D721Med (cell line): ENCODE measurements around the gene NKX6-2.

Experiments used
- DNase-seq: peaks from one replicate; pipeline ENCODE4 v3.0.0; 2011; ENCODE audit warnings: low spot score; ENCODE audit not compliant: insufficient read length
- FAIRE-seq: peaks from 2 replicates; lab custom pipeline; 2011; peaks lifted over from hg19 to GRCh38; lab: Jason Lieb, UNC
- TF ChIP-seq, protein P1 (sequence below): IDR thresholded peaks from 2 replicates; pipeline ENCODE4 v1.5.1; 2012; ENCODE audit warnings: mild to moderate bottlenecking, control low read depth; ENCODE audit not compliant: insufficient read depth; ENCODE audit errors: missing control alignments

NKX6-2 gene

GRCh38 chr10:132753596-132753995 lies 32.4 kb downstream of the NKX6-2 start:
- FAIRE-seq (no peak), DNase-seq (no peak)
- TF ChIP-seq, protein P1, sequence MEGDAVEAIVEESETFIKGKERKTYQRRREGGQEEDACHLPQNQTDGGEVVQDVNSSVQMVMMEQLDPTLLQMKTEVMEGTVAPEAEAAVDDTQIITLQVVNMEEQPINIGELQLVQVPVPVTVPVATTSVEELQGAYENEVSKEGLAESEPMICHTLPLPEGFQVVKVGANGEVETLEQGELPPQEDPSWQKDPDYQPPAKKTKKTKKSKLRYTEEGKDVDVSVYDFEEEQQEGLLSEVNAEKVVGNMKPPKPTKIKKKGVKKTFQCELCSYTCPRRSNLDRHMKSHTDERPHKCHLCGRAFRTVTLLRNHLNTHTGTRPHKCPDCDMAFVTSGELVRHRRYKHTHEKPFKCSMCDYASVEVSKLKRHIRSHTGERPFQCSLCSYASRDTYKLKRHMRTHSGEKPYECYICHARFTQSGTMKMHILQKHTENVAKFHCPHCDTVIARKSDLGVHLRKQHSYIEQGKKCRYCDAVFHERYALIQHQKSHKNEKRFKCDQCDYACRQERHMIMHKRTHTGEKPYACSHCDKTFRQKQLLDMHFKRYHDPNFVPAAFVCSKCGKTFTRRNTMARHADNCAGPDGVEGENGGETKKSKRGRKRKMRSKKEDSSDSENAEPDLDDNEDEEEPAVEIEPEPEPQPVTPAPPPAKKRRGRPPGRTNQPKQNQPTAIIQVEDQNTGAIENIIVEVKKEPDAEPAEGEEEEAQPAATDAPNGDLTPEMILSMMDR = no peak

DNA sequence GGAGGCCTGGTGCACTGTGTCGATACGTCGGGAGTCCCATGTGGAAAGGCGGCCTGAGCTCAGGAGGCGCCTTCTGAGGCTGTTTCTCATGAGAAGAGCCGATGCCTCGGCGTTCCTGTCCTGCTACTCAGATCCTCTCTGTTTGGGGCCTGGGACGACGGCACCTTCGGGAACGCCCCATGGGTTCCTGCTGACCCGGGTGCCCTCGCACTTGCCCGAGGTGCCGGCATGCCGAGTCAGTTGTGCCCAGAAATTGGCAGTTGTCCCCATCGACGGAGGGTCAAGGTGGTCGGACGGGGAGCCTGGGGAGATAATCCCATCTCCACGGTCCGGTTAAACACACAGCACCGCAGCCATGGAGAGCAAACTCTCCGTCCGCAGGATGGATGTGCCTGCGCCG lies 33.0 kb downstream of the NKX6-2 start:
- TF ChIP-seq, protein P1 = no peak
- FAIRE-seq (no peak), DNase-seq (no peak)

DNA sequence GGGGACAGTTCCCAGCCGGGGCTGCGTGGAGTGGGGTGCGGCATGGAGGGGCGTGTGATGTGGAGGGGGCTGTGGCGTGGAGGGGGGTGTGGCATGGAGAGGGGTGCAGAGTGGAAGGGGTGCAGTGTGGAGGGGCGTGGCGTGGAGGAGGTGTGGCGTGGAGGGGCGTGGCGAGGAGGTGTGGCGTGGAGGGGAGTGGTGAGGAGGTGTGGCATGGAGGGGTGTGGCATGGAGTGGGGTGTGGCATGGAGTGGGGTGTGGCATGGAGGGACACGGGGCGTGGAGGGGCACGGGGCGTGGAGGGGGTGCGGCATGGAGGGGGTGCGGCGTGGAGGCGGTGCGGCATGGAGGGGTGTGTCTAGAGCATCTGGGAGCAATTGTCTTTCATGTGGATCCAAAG lies 33.6 kb downstream of the NKX6-2 start:
- no peak for FAIRE-seq
- TF ChIP-seq, protein P1 = no peak
- DNase-seq = no peak

- FAIRE-seq (no peak), DNase-seq (no peak)
- TF ChIP-seq, protein P1 = no peak
Measured at GRCh38 chr10:132750936-132751335, 35.0 kb downstream of the NKX6-2 start.

DNA sequence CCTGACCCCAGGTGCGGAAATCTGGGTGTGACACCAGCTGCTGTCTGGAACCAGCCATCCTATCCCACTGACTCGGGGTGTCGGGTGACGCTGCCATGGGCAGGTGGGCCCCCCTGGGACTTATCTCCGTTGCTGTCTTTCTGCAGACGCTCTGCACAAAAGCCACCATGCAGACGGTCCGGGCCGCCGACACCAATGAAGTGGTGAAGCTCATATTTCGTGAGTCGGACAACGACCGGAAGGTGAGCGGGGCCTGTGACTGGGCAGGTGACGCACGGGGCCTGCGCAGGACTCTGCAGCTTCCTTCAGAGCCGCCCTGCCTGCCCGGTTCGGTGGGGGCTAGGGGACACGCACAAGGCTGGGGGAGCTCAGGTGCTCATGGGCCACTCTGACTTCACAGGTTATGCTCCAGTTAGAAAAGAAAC lies 36.6 kb downstream of the NKX6-2 start:
- FAIRE-seq (no peak), DNase-seq (no peak)
- TF ChIP-seq, protein P1 = no peak

- FAIRE-seq = no peak
- TF ChIP-seq, protein P1 = no peak
- DNase-seq = no peak
Measured at GRCh38 chr10:132748545-132749370, 37.2 kb downstream of the NKX6-2 start.

- DNase-seq (no peak), FAIRE-seq (no peak)
- TF ChIP-seq, protein P1 = no peak
Measured at GRCh38 chr10:132748135-132748534, 37.8 kb downstream of the NKX6-2 start.
